WERI-Rb-1 (cell line): ENCODE measurements around the gene BRD1.

Experiments used
- DNase-seq: peaks from one replicate; pipeline ENCODE4 v3.0.0-alpha.2; 2020
- H3K27ac ChIP-seq: fragments of 250-450 bp; sonication (Bioruptor Pico); 2 replicates; pipeline ENCODE4 v1.5.1; 2020; ENCODE audit warnings: mild to moderate bottlenecking, moderate library complexity
- H3K27me3 ChIP-seq: fragments of 250-450 bp; sonication (Bioruptor Pico); 2 replicates; pipeline ENCODE4 v1.5.1; 2021; ENCODE audit warnings: mild to moderate bottlenecking, low read depth, moderate library complexity; ENCODE audit not compliant: insufficient read depth, severe bottlenecking
- H3K36me3 ChIP-seq: fragments of 250-450 bp; sonication (Bioruptor Pico); 2 replicates; pipeline ENCODE4 v1.5.1; 2020; ENCODE audit warnings: mild to moderate bottlenecking, moderate library complexity
- H3K4me3 ChIP-seq: 2 replicates; pipeline ENCODE4 v1.5.1; 2011; ENCODE audit warnings: low read depth, mild to moderate bottlenecking, control low read depth, low read length
- H3K9me3 ChIP-seq: fragments of 250-450 bp; sonication (Bioruptor Pico); 2 replicates; pipeline ENCODE4 v1.5.1; 2021; ENCODE audit warnings: mild to moderate bottlenecking, moderate library complexity; ENCODE audit not compliant: severe bottlenecking
- CTCF ChIP-seq: IDR thresholded peaks from 2 replicates; pipeline ENCODE4 v1.5.1; 2011; ENCODE audit warnings: low read depth, mild to moderate bottlenecking, control low read depth, inconsistent platforms, low read length

The BRD1 gene

GRCh38 chr22:49869086-49869830, 41.6 kb upstream of the BRD1 start:
- Histone ChIP-seq H3K36me3 (peaks cover 16% of the 10 kb centered on the region), H3K4me3 (no peak overlapping the region), H3K9me3 (peaks cover 5% of the 10 kb centered on the region), H3K27ac (no peak overlapping the region), H3K27me3 (no peaks in the 10 kb centered on the region)
- no peak for TF ChIP-seq CTCF
- no peak for DNase-seq

- Histone ChIP-seq H3K36me3 (peaks cover 16% of the 10 kb centered on the region), H3K27me3 (no peaks in the 10 kb centered on the region), H3K9me3 (peaks cover 5% of the 10 kb centered on the region), H3K27ac (no peak overlapping the region), H3K4me3 (no peak overlapping the region)
- no peak for TF ChIP-seq CTCF
- no peak for DNase-seq
Measured at GRCh38 chr22:49867303-49868265, 39.9 kb upstream of the BRD1 start.

GRCh38 chr22:49866646-49867045, 39.0 kb upstream of the BRD1 start:
- Histone ChIP-seq H3K36me3 (peaks cover 12% of the 10 kb centered on the region), H3K9me3 (peaks cover 5% of the 10 kb centered on the region), H3K27ac (no peak overlapping the region), H3K27me3 (no peaks in the 10 kb centered on the region), H3K4me3 (no peak overlapping the region)
- TF ChIP-seq CTCF = no peak
- DNase-seq = no peak

- Histone ChIP-seq H3K27me3 (no peaks in the 10 kb centered on the region), H3K4me3 (no peak overlapping the region), H3K27ac (no peak overlapping the region), H3K36me3 (peaks cover 12% of the 10 kb centered on the region), H3K9me3 (peaks cover 5% of the 10 kb centered on the region)
- no peak for DNase-seq
- no peak for TF ChIP-seq CTCF
Measured at GRCh38 chr22:49866134-49866533, 38.5 kb upstream of the BRD1 start.

GRCh38 chr22:49865156-49865555, 37.5 kb upstream of the BRD1 start:
- no peak for DNase-seq
- H3K9me3 ChIP-seq = peaks cover 5% of the 10 kb centered on the region
- H3K27ac ChIP-seq = no peak overlapping the region
- no peaks in the 10 kb centered on the region for H3K27me3 ChIP-seq
- TF ChIP-seq CTCF = no peak
- H3K36me3 ChIP-seq = peaks cover 12% of the 10 kb centered on the region
- no peak overlapping the region for H3K4me3 ChIP-seq
